GM21529 (cell line): ENCODE measurements around the gene CALCOCO2.
"Not testable (repeated sequence)": the region's sequence is repeated elsewhere in the genome, so short reads cannot be mapped to it uniquely, and the experiment has no call there.

Source experiments
- ATAC-seq: cut with Tn5 transposase; IDR thresholded peaks from one replicate; pipeline ENCODE4 v1.9.1; 2021; ENCODE audit not compliant: unreplicated experiment

CALCOCO2 gene, protein sequence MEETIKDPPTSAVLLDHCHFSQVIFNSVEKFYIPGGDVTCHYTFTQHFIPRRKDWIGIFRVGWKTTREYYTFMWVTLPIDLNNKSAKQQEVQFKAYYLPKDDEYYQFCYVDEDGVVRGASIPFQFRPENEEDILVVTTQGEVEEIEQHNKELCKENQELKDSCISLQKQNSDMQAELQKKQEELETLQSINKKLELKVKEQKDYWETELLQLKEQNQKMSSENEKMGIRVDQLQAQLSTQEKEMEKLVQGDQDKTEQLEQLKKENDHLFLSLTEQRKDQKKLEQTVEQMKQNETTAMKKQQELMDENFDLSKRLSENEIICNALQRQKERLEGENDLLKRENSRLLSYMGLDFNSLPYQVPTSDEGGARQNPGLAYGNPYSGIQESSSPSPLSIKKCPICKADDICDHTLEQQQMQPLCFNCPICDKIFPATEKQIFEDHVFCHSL

DNA sequence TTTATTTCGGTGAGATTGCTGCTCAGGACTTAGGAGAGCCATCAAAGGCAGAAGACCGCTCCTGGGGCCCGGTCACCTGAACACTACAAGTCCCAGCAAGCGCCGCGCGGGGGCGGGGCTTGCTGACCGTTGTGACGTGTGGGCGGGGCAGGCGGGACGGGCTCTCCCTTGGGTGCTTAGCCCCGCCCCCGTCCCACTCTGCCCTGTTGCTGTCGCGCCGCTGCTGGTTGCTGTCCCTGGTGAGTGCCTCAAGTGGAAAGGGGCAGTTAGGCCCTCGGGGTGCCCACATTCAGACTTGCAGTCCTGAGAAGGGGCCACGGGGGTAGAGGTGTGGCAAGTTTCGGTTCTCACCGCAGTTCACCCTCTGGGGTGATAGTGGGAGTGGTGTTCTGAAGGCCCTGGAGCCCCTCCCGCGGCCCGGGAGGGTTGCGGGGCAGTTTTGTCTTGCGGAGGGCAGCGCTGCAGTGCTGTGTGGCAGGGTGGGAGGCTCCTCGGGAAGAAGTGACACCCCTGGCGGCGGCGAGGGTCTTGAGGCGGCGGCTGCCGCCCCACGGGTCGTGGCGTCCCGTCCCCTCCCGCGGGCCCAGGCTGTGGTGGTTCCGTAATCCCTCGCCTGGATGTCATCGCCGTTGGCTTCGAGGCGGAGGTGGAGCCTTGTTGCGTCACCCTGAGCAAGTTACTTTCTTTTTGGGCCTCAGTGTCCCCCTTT, at the start of gene CALCOCO2:
Gene CALCOCO2, plus strand, starts transcription at position 196 of the 709 bp plus-strand sequence. CDS start 10,673 bp downstream, outside the sequence.
- ATAC-seq: peak; percentile 81

DNA sequence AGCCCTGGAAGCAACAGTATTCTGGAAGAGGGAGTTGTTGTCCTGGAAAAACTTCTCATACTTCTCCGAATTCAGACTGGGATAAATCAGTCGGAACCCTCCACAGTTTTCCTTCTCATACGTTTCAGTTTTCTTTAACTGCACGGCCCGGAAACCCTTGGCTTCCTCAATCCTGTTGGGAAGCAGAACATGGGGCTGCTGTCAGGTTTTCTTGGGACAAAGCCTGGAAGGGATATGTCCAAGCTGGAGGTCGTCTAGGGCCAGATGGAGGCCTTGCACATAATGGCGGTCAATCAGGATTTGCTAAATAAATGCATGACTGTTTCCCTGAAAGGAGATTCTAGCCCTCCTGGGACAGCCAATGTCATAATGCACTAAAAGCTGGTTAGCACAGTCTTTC, 43.0 kb upstream of the CALCOCO2 start:
- no peak for ATAC-seq

DNA sequence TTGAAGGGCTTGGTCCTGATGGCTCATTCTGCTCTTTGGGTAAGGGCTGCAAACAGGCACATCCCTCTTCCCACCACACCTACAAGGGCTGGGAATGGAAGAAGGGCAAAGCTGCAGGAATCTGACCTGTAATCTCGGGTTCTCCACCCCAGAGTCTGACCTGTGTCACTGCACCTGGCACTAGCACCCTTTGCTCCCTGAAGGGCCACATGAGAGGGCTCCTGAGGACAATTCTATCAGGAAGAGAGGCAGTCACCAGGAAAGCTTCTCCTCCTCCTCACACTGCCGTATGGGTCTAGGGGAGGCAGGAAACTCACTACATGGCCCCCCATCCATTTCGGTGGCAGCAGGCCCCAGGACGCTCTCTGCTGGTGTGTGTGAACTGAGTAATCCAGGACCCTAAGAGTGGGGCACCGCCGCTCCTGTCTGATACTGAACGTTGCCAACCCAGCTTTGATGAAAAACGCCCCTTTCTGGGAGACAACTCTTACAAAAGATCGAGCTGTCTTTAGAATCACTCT, 40.2 kb upstream of the CALCOCO2 start:
- no peak for ATAC-seq

DNA sequence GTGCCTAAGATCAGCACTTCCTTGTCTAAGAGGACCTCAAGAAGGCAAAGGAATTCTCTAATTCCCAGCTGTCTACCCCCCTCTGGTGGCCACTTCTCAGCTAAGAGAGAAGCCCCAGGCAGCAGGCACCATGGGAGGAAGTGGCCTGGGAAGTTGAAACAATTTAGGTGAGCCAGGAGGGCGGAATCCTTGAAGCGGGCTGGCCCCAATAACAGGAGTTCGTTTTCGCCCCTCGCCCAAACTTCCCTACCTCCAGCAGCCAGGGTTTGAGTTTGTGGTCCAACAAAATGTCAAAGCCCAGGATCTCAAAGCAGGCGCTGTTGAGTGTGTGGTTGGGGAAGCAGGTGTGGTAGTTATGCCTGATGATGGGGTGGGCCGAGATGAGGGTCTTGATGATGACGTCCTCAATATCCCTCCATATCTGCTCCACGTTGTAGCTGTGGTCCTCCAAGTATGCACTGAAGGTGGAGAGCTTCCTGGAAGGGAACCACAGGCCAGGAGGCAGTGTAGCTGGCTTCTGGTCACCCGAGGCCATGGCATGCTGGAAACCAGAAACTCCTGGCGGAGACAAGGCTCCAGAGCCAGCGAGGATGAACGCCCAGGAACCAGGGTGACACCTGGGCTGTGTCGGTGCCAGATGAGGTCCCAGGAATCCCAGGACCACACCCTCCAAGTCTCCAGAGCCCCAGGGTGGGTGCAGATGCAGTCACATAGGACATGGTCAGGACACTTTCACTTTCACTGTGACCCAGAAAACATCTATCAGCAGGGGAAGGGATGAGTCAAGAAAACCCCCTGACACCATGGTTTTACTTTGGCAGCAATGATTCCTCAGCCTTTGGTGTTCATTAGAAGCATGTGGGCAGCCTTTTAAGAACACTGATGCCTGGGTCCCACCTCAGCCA, 39.5 kb upstream of the CALCOCO2 start:
- no peak for ATAC-seq

DNA sequence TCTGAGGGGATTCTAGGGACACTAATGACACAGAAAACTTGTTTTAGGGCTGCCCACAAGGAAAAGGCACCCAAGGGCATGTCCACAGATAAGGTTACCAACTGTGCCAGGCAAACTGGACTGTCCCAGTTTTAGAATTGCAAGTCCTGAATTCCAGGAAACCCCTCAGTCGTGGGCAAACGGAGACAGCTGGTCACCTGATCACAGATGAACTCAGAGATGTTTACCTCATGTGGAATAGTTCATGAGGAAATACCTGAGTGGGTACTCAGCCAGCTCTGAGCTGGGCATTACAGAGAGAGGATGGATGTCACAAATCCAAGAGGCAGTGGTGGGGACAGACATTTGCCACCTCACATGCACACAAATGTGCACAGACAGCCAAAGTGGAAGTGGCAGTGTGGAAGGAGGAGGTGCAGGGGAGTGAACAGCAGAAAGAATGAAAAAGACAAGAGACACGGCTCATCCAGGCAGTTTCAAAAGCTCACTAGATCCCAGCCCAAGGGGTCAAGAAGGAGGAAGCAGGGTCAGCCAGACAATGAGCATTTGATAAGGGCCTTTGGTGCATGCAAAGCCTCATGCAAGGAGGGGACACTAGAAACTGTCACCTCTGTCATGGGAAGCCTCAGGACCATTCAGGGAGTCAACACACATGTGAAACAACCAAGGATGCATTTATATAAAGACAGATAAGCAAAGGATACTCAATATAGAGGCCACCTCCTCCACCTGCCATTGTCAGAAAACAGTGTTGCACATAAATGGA, 38.6 kb upstream of the CALCOCO2 start:
- ATAC-seq: no peak

DNA sequence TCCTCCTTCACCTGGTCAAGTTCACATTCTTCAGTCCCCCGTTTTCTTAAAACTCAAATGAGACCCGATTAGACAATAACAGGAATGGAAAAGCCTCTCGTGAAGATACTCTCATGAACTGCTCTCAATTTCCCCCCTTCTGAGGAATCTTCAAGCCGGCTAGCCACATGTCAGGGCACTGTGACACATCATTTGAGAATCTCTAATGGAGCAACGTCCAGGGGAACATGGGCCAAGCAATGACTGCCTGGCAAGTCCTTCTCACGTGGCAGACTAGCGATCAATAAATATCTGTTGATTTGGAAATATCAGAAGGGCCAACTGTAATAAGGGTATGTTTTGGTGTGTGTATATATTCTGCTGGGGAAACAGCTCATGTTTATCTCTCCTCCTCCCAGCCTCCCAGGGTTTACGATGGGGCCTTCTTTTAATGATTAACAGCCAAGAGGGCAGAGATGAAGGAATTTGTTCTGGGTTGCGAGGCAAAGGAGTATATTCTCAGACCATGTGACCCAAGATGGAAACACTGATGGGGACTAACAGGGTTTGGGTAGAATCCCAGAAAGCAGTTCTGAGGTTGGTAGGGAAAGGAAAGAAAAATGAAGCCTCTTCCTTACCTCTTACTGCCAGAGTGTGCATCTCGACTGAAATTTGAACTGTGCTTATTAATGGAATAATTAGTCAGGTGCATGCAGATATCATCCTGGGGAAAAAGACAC, 35.2 kb upstream of the CALCOCO2 start:
- no peak for ATAC-seq

DNA sequence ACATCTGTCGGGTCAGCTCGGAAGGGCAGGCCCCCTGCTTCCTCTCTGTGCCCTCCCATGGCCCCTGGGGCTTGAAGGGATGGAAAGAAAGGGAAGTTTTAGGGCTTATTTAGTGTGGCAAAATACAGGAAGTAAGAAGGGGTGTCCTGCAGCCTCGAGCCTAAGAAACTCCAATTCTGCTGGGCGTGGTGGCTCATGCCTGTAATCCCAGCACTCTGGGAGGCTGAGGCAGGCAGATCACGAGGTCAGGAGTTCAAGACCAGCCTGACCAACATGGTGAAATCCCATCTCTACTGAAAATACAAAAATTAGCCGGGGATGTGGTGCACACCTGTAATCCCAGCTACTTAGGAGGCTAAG, 34.7 kb upstream of the CALCOCO2 start:
- ATAC-seq: not testable (repeated sequence)

DNA sequence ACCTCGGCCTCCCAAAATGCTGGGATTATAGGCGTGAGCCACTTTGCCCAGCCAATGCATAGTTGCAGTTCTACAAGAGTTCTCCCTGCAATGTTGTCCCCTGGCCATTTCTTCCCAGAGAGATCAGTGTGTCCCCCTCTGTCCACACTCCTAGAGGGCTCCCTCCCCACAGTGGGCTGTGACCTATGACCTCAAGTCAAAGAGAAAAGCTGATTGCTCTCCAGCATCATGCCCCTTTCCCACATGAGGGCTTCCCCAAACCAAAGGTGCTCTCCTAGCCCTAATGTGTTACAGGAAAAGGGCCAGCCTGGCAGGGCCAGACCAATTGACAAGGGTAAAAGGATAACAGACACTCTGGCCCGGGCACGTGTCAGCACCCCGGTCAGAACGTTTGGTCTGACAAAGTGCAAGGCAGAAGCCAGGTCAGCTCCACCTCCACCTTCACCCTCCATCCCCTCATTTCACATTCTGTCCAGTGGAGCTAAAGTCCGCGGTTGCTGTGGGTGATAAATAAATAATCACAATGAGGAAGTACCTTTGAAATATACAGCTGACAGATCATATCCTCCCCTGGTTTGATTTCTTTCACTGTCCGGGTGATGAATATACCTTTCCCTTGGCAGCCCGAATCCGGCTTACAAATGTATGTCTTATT, 31.6 kb upstream of the CALCOCO2 start:
- ATAC-seq: no peak

DNA sequence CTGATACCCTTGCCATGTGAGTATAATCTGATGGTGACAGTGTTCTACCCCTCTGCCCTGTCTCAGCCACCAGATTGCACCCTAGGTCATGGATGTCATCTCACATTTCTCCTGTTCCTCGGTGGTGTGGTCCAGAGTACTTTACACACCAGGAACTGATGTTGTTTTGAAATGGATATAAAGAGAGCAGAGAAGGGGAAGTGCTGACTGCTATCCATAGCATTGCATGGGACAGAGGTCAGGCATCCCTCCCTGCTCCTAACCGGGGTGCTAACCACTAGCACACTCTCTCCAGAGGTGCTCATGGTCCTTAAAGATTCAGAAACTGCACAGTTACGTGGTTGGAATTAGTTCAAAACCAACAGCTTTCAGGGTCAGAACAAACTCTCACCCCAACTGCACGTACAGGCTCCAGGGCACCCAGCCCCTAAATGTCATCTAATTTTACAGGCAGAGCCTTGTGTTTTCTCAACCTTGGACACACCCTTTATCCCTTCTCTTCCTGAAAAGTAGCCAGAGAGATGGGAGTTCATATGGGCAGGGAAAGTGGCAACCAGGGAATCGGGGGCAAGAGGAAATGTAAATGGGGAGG, 30.1 kb upstream of the CALCOCO2 start:
- ATAC-seq: no peak

DNA sequence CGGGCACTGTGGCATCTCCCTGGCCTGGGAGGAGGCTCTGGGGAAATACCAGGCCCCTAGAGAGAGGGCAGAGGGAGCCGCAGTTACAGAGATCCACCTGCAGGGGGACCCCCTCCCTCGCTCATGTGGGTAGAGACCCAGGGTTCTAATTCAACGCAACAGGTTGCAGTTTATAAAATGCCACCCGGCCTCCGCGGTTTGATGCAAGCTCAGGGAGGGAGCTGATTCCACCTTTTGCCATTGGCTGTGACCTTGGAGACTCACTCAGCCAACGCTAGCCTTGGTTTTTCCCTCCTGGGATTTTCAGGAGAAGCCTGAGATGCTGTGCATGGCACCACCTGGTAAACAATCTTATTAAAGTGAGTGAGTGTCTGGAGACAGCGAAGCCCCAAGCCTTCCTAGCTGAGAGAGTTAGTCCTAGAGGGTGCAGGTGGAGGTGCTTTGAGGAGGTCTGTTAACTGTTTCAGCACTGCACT, 25.9 kb upstream of the CALCOCO2 start:
- ATAC-seq: no peak

DNA sequence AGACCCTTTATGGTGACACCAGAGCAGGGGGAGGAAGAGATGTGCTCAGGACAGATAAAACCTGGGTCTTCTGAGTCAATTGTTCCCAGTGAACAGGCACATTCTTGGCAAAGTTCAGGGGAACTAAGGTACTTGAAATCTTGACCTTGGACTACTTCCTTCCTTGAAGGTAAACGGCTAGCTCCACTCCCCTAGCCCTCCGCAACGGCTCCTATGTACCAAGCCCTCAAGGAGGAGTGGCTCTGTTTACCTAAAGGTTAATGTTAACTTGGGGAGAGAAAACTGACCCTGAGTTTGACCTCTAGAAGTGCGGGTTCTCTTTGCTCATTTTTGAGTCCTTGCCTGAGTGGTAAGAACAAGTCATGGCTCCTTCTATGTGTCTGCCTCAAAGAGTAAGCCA, 21.7 kb upstream of the CALCOCO2 start:
- ATAC-seq: no peak

DNA sequence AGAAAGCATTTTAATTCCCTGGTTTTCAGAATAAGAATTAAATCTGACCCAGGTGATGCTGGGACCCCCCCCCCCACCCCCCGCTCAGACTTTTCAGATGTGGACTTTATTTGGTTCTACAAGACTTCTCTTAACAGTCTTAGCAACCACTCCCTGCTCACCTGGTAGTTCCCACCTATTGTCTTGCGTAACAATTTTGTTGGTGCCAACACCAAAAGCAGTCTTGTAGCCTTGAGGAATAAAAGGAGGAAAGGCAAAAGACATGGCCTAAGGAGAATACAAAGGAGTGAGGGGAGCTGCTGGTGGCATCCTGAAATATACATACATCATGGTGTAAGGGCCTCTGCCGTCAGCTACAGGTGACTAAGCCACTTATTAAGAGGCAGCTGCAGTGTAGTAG, 18.8 kb upstream of the CALCOCO2 start:
- ATAC-seq: no peak

DNA sequence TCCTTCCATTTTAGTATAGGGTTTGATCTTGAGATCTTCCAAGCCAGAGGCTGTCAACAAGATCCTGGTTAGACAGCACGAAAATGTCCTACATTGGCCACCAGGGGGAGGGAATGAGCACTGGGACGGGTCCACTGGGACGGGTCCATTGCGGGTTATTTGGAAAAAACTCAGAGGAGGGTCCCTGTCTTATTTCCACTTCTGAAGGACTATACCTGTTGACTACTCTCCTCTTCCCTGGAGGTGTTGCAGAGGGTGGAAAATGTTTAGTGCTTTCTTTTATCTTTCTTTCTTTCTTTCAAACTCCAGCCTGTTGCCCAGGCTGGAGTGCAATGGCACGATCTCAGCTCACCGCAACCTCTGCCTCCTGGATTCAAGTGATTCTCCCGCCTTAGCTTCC, 16.3 kb upstream of the CALCOCO2 start:
- no peak for ATAC-seq

DNA sequence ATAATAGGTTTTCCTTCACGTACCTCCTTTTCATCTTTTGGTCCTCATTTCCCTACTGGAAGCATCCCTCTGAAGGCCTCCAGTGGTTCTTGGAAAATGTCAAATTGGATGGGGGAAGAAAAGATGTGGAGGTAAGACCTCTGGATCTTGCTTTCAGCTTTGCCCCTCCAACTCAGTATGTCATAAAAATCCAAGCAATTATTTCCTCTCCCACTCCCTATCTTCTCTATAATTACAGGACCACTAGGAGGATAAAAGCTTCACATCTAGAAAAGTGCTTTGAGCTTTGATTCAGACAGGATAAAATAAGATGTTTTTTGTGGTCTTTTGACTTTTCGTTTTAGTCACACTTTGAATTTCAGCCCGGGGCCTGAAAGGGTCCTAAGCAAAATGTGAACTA, 15.5 kb upstream of the CALCOCO2 start:
- ATAC-seq: no peak

DNA sequence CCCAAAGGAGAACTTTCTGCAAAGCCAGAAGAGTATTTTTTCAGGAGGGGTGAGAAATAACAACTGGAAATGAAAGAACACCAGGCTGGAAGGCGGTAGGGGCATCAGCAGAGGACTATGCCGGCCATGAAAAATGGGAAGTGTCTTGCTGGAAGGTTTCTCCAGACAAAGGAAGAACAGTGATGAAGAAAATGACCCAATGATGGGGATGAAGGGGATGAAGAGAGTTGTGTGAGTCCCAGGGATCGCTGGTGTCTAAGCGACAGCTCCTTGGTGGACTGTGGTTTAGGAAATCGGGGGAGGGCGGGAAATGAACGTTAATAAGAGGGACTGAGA, 14.4 kb upstream of the CALCOCO2 start:
- ATAC-seq: no peak

DNA sequence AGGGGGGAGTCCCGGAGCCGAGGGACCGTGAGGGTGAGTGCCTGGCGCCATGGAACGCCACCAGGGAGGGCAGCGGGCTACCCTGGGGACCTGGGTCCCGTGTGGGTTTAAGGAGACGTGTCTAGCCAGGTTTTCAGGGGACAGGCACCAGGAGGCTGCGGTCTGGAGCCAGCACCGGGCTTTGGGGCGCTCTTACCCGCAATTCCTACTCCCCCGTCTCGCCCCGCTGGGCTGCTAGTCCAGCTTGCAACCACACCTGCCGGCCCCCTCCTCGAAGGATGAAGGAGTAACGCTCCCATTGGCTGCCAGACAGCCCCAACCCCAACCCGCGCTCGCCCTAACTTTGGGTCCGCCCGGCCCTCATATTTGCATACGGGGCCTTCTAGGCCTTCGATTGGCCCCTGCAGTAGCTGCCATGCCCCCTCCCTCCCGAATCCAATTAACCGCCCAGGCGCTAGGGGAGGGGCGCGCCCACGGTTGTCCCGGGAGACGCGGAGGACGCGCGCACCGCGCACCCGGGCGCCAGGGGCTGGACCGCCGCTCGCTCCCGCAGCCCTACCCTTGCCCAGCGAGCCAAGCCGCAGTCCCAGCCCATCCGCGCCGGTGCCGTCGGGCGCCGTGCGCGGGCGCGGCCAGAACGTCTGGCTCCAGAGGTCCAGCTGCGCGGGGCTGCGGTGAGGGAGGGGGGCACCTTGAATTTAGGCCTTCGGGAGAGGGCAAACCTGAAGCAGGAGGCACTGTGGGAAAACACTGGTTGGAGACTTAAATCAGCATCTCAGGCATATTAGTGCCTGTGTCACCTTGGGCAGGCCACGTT, 13.9 kb upstream of the CALCOCO2 start, which contains the start of gene TTLL6:
Gene TTLL6, minus strand, starts transcription at position 456 of the 817 bp plus-strand sequence. Its CDS starts 157 bp downstream, at position 299.
- ATAC-seq: peak; percentile 89

DNA sequence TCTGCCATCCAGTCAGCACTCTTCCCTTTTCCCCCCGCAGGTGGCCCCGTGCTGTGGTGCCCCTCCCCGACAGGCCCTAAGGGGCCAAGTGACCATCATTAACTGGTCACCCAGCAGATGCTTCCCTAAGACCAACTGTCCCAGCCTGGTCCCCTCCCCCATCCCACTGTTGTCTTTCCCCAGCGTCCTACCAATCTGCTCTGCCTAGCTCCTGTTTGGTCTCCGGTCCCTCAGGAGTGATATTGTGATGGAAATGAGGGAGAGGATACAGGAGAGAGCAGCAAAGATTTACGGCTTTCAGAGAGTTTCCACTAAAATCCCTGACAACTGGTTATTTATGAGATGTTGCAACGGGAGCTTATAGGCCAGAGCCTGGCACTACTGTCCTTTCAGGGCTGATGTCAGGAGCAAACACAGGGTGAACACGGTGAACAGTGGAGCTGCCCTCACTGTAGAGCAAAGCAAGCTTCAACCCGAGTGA, 12.4 kb upstream of the CALCOCO2 start:
- ATAC-seq: no peak

DNA sequence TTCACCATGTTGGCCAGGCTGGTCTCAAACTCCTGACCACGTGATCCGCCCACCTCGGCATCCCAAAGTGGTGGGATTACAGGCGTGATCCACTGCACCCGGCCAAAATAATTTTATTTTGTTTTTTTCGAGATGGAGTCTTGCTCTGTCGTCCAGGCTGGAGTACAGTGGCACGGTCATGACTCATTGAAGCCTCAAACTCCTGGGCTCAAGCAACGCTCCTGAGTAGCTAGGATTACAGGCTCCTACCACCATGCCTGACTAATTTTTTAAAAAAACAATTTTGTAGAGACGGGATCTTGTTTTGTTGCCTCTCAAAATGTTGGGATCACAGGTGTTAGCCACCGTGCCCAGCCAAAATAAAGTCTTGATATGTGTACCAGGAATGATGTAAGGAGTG, 11.4 kb upstream of the CALCOCO2 start:
- no peak for ATAC-seq
